Measurements from ENCODE around the gene POU2F2.

DNA sequence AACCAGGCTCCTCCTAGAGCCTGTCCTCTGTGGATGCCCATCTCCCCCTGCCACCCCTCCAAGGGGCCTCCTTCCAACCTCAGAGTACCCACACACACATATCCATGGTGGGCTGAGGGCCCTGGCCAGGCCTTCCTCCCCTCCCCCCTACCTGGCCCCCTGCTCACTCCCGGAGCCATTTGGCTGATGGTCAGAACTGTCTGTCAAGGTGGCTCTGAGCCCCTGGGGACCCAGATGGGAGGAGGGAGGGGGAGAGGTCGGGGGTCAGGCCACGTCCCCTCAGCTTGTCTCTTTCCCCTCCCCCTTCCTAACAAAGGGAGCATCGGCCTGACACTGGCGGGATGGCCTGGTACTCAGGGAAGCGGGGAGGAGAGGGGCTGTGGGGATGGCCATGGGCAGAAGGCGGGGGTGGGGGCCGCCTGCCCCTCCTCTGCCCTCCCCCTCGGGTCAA is 18.7 kb upstream of the POU2F2 start:
- TF ChIP-seq, protein P1, sequence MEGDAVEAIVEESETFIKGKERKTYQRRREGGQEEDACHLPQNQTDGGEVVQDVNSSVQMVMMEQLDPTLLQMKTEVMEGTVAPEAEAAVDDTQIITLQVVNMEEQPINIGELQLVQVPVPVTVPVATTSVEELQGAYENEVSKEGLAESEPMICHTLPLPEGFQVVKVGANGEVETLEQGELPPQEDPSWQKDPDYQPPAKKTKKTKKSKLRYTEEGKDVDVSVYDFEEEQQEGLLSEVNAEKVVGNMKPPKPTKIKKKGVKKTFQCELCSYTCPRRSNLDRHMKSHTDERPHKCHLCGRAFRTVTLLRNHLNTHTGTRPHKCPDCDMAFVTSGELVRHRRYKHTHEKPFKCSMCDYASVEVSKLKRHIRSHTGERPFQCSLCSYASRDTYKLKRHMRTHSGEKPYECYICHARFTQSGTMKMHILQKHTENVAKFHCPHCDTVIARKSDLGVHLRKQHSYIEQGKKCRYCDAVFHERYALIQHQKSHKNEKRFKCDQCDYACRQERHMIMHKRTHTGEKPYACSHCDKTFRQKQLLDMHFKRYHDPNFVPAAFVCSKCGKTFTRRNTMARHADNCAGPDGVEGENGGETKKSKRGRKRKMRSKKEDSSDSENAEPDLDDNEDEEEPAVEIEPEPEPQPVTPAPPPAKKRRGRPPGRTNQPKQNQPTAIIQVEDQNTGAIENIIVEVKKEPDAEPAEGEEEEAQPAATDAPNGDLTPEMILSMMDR (IDR thresholded peaks at IDR 0.05 in 8 of 11, conservative IDR thresholded peaks at IDR 0.05 in 3 of 11) = no peak
- no peak for TF ChIP-seq POLR2A (IDR thresholded peaks at IDR 0.05)
